ENCODE results near the gene NEU2.

GRCh38 chr2:232997749-232998665 is 34.5 kb upstream of the NEU2 start:
- TF ChIP-seq CTCF (IDR thresholded peaks at IDR 0.05) (no peak), POLR2A (IDR thresholded peaks at IDR 0.05) (no peak)

Measured in upper lobe of left lung (tissue), 4 donors.